NCI-H524 treated with DMSO at 0.1 percent for 48 hours (cell line): ENCODE measurements around the gene EBF4.
"Not testable (repeated sequence)": the region's sequence is repeated elsewhere in the genome, so short reads cannot be mapped to it uniquely, and the experiment has no call there.

Source experiments
- DNase-seq: peaks from one replicate; lab custom pipeline; 2025; lab: John Stamatoyannopoulos, UW

The EBF4 gene

DNA sequence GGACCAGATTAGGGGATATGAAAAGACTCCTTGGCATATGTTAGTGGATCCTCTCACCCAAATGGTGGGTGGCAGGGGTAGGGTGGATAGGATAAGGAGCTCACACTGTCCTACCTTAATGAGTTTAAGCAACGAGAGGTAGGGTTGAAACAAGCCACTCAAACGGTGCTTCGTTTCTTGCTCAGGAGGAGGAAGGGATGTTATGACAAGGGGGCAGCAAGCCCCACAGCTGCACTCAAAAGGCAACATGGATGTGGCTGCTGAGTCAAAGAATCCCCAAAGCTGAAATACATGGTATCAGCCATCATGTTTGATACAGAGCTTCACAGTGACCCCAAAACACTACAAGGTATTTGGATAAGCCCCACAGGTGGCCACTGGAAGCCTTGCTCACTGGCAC is 20.1 kb upstream of the EBF4 start:
- no peak for DNase-seq

DNA sequence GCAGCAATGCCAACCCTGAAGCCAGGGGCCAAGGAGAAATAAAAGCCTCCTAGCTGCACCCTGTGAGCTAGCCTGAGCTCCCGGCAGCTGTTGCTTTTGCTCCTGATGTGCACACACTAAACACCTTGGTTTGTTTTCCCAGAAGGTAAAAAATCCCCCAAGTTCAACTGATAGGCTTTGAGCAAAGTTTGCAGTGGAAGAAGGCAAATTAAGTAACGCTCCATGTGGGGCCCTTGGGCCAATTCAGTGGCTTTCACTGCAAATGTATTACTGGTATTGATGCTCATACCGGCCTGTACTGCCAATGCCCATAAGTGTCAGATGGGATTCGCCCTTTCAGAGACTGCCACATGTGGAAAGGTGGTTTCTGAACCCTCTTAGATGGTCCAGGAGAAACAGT is 19.1 kb upstream of the EBF4 start:
- DNase-seq, result no peak

GRCh38 chr20:2680046-2680445 is 12.5 kb upstream of the EBF4 start:
- no peak for DNase-seq

- not testable (repeated sequence) for DNase-seq
Measured at GRCh38 chr20:2682040-2682439, 10.5 kb upstream of the EBF4 start.

GRCh38 chr20:2684817-2685216 is 7.8 kb upstream of the EBF4 start:
- DNase-seq, result not testable (repeated sequence)

DNA sequence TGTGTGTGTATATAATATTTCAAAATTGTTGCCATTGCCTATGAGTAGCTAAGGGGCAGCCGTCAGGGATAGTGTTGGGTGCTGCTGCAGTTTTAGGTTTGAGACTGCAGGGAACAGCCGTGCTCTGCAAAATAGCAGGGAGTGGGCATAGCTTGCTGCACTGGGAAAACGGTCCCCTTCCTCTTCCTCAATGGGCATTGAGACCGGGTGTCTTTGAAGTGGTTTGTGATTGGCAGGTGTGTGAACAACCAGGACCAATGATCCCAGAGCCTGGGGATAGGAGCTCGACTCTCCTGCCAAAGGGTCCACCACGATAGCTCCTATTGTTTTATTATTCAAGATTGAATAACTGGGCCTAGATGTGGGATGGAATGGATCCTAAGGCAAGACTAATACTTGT is 5.1 kb upstream of the EBF4 start:
- DNase-seq, result no peak

DNA sequence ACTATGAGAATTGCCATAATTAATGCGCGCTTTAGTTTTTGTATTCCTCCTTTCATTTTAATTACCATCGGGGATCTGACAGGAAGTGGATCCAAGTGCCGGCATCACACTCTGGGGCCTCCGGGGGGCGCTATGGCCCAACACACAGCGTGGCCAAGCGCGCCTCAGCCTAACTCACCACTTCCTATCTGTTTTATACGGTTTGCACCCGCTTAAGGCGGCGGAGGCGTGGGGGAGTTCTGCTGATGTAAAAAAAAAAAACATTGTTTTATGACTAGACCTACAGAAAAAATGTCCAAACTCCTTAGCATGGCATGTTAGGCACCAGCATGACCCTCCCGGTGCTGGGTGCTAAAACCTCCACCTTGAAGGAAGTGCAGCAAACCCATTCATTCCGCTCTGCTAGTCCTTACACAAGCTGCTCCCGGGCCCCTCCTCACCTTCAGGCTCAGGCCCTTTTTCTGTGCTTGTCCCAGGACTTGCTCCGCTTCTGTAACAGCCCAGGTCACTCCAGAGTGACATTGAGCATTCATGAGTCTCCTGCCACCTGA is 4.5 kb upstream of the EBF4 start:
- no peak for DNase-seq

DNA sequence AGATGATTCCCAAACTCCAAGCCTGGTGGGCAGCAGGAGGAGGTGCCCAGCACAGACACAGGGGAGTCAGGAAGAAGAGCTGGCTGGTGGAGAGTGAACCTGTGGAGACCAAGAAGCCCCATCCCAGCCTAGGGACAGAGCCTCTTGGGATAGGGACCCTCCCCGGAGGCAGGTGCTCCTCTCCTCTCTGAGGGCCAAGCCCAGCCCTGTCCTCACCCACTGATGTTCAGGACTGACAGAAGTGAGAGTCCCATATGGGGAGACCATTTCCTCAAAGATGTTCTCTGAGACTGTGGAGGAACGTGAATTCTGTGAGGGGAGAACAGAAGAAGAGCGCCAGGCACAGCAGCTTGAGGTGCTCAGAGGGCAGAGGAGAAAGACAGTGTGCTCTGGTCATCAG is 2.4 kb upstream of the EBF4 start:
- DNase-seq, result no peak

- no peak for DNase-seq
Measured at GRCh38 chr20:2690718-2691117, 1.9 kb upstream of the EBF4 start.

DNA sequence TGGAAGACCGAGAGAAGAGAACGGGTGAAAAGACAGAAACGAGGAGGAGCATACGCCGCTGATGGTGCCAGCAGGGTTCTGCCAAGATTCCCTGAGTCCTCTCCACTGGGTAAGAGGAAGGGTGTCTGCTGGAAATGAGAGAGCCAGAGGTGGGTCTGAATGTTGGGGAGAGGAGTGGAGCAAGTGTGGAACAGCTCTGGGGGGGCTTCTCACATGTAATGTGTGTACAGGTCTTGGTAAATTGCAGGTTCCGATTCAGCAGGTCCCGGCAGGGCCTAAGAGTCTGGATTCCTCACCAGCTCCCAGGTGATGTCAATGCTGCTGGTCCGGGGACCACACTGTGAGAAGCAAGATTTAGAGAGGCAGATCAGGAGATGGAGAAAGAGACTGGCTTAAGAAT is 1.5 kb upstream of the EBF4 start:
- DNase-seq, result no peak

GRCh38 chr20:2691663-2692035 is 931 bp upstream of the EBF4 start:
- DNase-seq, result no peak

GRCh38 chr20:2692886-2693285 is 306 bp downstream of the EBF4 start:
- no peak for DNase-seq

- no peak for DNase-seq
Measured at GRCh38 chr20:2693286-2694007, 867 bp downstream of the EBF4 start.

- no peak for DNase-seq
Measured at GRCh38 chr20:2694008-2694471, 1.5 kb downstream of the EBF4 start.

GRCh38 chr20:2694519-2694918 is 1.9 kb downstream of the EBF4 start:
- no peak for DNase-seq

DNA sequence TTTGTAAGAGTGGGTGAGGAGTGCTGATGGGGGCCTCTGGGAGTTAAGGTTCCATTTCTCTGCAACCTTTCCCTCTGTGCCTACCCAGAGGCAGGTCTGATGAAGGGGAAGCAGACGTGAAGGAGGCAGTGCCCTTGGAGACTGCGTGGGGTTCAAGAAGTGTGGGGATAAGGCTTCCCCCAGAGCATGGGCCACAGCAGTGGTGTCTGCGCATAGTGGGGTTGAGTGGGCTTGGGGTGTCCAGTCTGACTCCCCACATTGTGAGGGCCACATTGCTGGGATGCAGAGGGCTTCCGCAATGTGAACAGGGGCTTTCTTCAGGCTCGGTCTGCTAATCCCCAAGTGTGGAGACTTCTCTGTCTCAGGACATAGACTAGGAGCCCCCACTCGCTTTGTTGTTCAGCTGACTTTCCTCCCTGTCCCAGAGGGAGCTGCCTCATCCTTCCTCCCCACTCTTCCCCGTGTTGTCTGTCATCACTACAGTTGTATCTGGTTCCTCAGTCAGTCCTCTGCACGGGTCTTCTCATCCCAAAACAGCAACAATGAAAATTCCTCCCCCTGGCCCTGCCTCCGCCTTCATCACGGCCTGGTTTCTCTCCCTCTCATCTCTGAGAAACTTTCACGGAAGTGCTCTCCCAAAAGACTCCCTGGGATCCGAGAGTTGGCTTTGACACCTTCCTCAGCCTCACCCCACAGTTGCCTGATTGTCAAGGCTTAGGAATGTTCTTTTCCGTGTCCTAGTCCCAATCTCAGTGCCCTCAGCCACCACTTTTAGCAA is 2.8 kb downstream of the EBF4 start:
- DNase-seq, result no peak

- not testable (repeated sequence) for DNase-seq
Measured at GRCh38 chr20:2695984-2696525, 3.5 kb downstream of the EBF4 start.

- DNase-seq, result no peak
Measured at GRCh38 chr20:2696646-2697045, 4.1 kb downstream of the EBF4 start.

DNA sequence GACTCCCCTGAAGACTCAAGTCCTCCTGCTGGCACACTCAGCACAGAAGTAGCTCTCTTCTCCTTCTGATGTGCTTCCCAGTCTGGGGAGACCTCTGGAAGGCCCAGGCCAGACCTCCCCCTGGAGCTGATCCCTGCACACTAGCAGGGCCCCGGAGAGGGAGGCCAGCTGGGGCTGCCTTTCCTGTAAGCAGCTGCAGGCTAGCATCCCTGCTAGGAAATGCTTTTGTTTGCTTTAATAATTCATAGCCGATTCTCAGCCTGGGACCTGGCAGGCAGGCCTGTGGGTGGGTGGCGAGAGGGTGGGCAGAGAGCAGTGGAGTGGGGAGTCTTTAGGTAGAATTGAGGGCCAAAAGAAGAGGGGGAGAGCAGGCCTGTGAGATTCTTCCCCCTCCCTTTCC is 5.2 kb downstream of the EBF4 start:
- no peak for DNase-seq

GRCh38 chr20:2698186-2698817 is 5.7 kb downstream of the EBF4 start:
- DNase-seq, result no peak

- no peak for DNase-seq
Measured at GRCh38 chr20:2698912-2699311, 6.3 kb downstream of the EBF4 start.

DNA sequence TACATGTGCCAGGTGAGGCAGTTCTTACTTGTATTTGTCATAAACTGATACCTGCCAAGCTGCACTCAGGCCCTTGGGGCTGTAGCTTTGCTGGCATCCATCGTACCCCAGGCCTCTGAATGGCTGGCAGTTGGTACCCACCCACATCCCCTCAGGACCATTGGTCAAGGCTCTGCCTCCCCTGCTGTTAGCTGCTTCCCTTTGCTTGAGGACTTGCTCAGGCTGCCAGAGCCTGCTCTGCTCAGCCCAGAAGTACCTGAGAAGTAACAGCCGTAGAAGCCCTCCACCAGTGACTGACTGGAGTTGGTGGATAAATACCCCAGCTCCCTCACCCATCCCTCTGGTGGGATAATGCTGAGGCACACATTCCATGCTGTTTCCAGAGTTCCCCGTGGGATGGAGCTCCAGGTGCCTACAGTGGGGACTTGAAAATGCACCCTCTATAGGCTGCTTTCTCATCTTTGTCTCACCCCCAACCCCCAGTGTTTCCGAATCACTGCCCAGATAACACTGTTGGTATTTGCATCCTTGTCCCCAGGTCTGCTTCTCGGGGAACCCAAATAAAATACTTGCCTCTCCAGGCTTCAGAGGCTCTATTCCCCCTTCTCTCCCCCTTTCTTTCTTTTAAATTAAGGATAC is 7.3 kb downstream of the EBF4 start:
- no peak for DNase-seq
